H1 (cell line): ENCODE measurements around the gene ZBTB7A.
"Not testable (repeated sequence)": the region's sequence is repeated elsewhere in the genome, so short reads cannot be mapped to it uniquely, and the experiment has no call there.

Experiments
- BRCA1 ChIP-seq: IDR thresholded peaks from 2 replicates; pipeline ENCODE4 v1.6.1; 2012; ENCODE audit warnings: low read depth, low read length, improper control_type of control experiment
- EZH2 ChIP-seq: fragments of 200-600 bp; sonication (generic); IDR thresholded peaks from 2 replicates; pipeline ENCODE4 v1.7.1; 2012; ENCODE audit warnings: low read depth, mild to moderate bottlenecking, moderate library complexity, low read length, inconsistent platforms; ENCODE audit not compliant: severe bottlenecking
- HDAC2 ChIP-seq, 2 experiments: fragments of 300-600 bp in 1 of 2; sonication (generic) in 1 of 2; IDR thresholded peaks; 2 replicates each; pipeline ENCODE4 v1.6.1; 2011 to 2012; ENCODE audit warnings: low read depth in 2 of 2, low read length in 2 of 2, mild to moderate bottlenecking in 2 of 2, moderate library complexity in 2 of 2, borderline replicate concordance in 1 of 2, inconsistent platforms in 1 of 2
- NRF1 ChIP-seq: IDR thresholded peaks from 2 replicates; pipeline ENCODE4 v1.6.1; 2011; ENCODE audit warnings: mild to moderate bottlenecking, low read depth, low read length, improper control_type of control experiment
- POLR2A ChIP-seq, 2 experiments: IDR thresholded peaks; 1 replicate in 1 of 2; 2 replicates in 1 of 2; pipeline ENCODE4 v1.6.1; 2011; ENCODE audit warnings: low read depth in 2 of 2, low read length in 2 of 2, mild to moderate bottlenecking in 2 of 2; ENCODE audit errors: control extremely low read depth in 1 of 2
- YY1 ChIP-seq: IDR thresholded peaks from 2 replicates; pipeline ENCODE4 v1.6.1; 2011; ENCODE audit warnings: low read depth, mild to moderate bottlenecking, low read length
- TF ChIP-seq, protein P1 (sequence below), 3 experiments: IDR thresholded peaks; 1 replicate in 2 of 3; 2 replicates in 1 of 3; pipeline versions ENCODE4 v1.5.1 to v1.6.1; 2011; ENCODE audit warnings: low read length in 3 of 3, mild to moderate bottlenecking in 3 of 3, inconsistent platforms in 2 of 3, low read depth in 1 of 3, moderate library complexity in 1 of 3; ENCODE audit not compliant: insufficient read depth in 1 of 3; ENCODE audit errors: control extremely low read depth in 1 of 3
- TF ChIP-seq, protein P2 (sequence below): IDR thresholded peaks from 2 replicates; pipeline ENCODE4 v1.6.1; 2011; ENCODE audit warnings: low read depth, mild to moderate bottlenecking, low read length; ENCODE audit not compliant: insufficient read depth
- TF ChIP-seq, protein P3 (sequence below): IDR thresholded peaks from 2 replicates; pipeline ENCODE4 v1.6.1; 2012; ENCODE audit warnings: inconsistent platforms
- TF ChIP-seq, protein P4 (sequence below): fragments of 300-600 bp; sonication (generic); IDR thresholded peaks from 2 replicates; pipeline ENCODE4 v1.7.1; 2012; ENCODE audit warnings: low read length, moderate library complexity, mild to moderate bottlenecking, inconsistent platforms; ENCODE audit not compliant: insufficient replicate concordance

DNA sequence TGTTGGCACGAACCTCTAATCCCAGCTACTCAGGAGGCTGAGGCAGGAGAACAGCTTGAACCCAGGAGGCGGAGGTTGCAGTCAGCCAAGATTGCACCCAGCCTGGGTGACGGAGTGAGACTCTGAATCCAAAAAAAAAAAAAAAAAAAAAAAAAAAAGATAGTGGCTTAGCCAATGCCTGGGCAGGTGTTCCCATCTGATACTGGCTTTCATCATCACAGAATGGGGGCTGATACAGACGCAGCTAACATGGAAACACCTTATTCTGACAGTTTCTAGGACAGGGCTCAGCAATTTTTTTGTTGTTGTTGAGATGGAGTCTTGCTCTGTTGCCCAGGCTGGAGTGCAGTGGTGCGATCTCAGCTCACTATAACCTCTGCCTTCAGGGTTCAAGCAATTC lies 65.9 kb downstream of the ZBTB7A start:
- not testable (repeated sequence) for TF ChIP-seq EZH2; POLR2A (IDR thresholded peaks at IDR 0.05; ENCODE audit: control extremely low read depth in 1 of 2, low read depth in 2 of 2, low read length in 2 of 2); HDAC2 (IDR thresholded peaks at IDR 0.05; ENCODE audit: borderline replicate concordance in 1 of 2, low read depth in 2 of 2, low read length in 2 of 2); NRF1; YY1; BRCA1
- TF ChIP-seq, protein P1, sequence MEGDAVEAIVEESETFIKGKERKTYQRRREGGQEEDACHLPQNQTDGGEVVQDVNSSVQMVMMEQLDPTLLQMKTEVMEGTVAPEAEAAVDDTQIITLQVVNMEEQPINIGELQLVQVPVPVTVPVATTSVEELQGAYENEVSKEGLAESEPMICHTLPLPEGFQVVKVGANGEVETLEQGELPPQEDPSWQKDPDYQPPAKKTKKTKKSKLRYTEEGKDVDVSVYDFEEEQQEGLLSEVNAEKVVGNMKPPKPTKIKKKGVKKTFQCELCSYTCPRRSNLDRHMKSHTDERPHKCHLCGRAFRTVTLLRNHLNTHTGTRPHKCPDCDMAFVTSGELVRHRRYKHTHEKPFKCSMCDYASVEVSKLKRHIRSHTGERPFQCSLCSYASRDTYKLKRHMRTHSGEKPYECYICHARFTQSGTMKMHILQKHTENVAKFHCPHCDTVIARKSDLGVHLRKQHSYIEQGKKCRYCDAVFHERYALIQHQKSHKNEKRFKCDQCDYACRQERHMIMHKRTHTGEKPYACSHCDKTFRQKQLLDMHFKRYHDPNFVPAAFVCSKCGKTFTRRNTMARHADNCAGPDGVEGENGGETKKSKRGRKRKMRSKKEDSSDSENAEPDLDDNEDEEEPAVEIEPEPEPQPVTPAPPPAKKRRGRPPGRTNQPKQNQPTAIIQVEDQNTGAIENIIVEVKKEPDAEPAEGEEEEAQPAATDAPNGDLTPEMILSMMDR (IDR thresholded peaks at IDR 0.05; ENCODE audit: control extremely low read depth in 1 of 3, insufficient read depth in 1 of 3, low read depth in 1 of 3, low read length in 3 of 3) = not testable (repeated sequence)
- TF ChIP-seq, protein P2, sequence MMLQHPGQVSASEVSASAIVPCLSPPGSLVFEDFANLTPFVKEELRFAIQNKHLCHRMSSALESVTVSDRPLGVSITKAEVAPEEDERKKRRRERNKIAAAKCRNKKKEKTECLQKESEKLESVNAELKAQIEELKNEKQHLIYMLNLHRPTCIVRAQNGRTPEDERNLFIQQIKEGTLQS = not testable (repeated sequence)
- TF ChIP-seq, protein P3, sequence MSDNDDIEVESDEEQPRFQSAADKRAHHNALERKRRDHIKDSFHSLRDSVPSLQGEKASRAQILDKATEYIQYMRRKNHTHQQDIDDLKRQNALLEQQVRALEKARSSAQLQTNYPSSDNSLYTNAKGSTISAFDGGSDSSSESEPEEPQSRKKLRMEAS = not testable (repeated sequence)
- TF ChIP-seq, protein P4, sequence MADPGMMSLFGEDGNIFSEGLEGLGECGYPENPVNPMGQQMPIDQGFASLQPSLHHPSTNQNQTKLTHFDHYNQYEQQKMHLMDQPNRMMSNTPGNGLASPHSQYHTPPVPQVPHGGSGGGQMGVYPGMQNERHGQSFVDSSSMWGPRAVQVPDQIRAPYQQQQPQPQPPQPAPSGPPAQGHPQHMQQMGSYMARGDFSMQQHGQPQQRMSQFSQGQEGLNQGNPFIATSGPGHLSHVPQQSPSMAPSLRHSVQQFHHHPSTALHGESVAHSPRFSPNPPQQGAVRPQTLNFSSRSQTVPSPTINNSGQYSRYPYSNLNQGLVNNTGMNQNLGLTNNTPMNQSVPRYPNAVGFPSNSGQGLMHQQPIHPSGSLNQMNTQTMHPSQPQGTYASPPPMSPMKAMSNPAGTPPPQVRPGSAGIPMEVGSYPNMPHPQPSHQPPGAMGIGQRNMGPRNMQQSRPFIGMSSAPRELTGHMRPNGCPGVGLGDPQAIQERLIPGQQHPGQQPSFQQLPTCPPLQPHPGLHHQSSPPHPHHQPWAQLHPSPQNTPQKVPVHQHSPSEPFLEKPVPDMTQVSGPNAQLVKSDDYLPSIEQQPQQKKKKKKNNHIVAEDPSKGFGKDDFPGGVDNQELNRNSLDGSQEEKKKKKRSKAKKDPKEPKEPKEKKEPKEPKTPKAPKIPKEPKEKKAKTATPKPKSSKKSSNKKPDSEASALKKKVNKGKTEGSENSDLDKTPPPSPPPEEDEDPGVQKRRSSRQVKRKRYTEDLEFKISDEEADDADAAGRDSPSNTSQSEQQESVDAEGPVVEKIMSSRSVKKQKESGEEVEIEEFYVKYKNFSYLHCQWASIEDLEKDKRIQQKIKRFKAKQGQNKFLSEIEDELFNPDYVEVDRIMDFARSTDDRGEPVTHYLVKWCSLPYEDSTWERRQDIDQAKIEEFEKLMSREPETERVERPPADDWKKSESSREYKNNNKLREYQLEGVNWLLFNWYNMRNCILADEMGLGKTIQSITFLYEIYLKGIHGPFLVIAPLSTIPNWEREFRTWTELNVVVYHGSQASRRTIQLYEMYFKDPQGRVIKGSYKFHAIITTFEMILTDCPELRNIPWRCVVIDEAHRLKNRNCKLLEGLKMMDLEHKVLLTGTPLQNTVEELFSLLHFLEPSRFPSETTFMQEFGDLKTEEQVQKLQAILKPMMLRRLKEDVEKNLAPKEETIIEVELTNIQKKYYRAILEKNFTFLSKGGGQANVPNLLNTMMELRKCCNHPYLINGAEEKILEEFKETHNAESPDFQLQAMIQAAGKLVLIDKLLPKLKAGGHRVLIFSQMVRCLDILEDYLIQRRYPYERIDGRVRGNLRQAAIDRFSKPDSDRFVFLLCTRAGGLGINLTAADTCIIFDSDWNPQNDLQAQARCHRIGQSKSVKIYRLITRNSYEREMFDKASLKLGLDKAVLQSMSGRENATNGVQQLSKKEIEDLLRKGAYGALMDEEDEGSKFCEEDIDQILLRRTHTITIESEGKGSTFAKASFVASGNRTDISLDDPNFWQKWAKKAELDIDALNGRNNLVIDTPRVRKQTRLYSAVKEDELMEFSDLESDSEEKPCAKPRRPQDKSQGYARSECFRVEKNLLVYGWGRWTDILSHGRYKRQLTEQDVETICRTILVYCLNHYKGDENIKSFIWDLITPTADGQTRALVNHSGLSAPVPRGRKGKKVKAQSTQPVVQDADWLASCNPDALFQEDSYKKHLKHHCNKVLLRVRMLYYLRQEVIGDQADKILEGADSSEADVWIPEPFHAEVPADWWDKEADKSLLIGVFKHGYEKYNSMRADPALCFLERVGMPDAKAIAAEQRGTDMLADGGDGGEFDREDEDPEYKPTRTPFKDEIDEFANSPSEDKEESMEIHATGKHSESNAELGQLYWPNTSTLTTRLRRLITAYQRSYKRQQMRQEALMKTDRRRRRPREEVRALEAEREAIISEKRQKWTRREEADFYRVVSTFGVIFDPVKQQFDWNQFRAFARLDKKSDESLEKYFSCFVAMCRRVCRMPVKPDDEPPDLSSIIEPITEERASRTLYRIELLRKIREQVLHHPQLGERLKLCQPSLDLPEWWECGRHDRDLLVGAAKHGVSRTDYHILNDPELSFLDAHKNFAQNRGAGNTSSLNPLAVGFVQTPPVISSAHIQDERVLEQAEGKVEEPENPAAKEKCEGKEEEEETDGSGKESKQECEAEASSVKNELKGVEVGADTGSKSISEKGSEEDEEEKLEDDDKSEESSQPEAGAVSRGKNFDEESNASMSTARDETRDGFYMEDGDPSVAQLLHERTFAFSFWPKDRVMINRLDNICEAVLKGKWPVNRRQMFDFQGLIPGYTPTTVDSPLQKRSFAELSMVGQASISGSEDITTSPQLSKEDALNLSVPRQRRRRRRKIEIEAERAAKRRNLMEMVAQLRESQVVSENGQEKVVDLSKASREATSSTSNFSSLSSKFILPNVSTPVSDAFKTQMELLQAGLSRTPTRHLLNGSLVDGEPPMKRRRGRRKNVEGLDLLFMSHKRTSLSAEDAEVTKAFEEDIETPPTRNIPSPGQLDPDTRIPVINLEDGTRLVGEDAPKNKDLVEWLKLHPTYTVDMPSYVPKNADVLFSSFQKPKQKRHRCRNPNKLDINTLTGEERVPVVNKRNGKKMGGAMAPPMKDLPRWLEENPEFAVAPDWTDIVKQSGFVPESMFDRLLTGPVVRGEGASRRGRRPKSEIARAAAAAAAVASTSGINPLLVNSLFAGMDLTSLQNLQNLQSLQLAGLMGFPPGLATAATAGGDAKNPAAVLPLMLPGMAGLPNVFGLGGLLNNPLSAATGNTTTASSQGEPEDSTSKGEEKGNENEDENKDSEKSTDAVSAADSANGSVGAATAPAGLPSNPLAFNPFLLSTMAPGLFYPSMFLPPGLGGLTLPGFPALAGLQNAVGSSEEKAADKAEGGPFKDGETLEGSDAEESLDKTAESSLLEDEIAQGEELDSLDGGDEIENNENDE = not testable (repeated sequence)
